Mesodermal cell (in vitro differentiated cells): ENCODE results near the gene DENND5B.
"Not testable (repeated sequence)": the region's sequence is repeated elsewhere in the genome, so short reads cannot be mapped to it uniquely, and the experiment has no call there.

Experiments used
- H3K27ac ChIP-seq: 2 replicates; pipeline ENCODE4 v1.7.0; 2013; ENCODE audit warnings: mild to moderate bottlenecking, low read depth, low read length, moderate library complexity; ENCODE audit not compliant: severe bottlenecking
- H3K36me3 ChIP-seq: 2 replicates; pipeline ENCODE4 v1.7.1; 2013; ENCODE audit warnings: mild to moderate bottlenecking, low read length, moderate library complexity; ENCODE audit not compliant: control insufficient read depth, insufficient read depth
- H3K4me1 ChIP-seq: one replicate; pipeline ENCODE4 v1.7.1; 2013; ENCODE audit warnings: mild to moderate bottlenecking, low read length; ENCODE audit not compliant: insufficient read depth, control insufficient read depth, poor library complexity, severe bottlenecking
- H3K4me3 ChIP-seq: 2 replicates; pipeline ENCODE4 v1.7.0; 2013; ENCODE audit warnings: low read length, control low read depth, mild to moderate bottlenecking; ENCODE audit not compliant: insufficient read depth, poor library complexity, severe bottlenecking; ENCODE audit errors: extremely low read depth
- H3K9me3 ChIP-seq: 2 replicates; pipeline ENCODE4 v1.7.1; 2013; ENCODE audit warnings: mild to moderate bottlenecking, low read length, moderate library complexity; ENCODE audit not compliant: control insufficient read depth
- WGBS, 2 experiments: methylation state at CpG; one replicate each; pipeline ENCODE4 v1.1.5; 2013; ENCODE audit warnings: missing lambda C conversion rate in 2 of 2; ENCODE audit not compliant: insufficient coverage in 2 of 2; 5-methylcytosine and 5-hydroxymethylcytosine counted together

The DENND5B gene

GRCh38 chr12:31423405-31423804 is 167.5 kb downstream of the DENND5B start:
- Histone ChIP-seq H3K36me3 (peaks cover 11% of the 10 kb centered on the region), H3K4me3 (no peak overlapping the region), H3K9me3 (no peaks in the 10 kb centered on the region), H3K4me1 (no peaks in the 10 kb centered on the region), H3K27ac (no peak overlapping the region)
- WGBS, 2 experiments, result no CpG with 5 or more reads among the region's 1 CpG

GRCh38 chr12:31412292-31412801 is 178.6 kb downstream of the DENND5B start:
- 85 to 86% methylated on average over 5 to 6 of the region's 7 CpGs for whole genome bisulfite sequencing, 2 experiments
- peaks cover 28% of the 10 kb centered on the region for H3K36me3 ChIP-seq

DNA sequence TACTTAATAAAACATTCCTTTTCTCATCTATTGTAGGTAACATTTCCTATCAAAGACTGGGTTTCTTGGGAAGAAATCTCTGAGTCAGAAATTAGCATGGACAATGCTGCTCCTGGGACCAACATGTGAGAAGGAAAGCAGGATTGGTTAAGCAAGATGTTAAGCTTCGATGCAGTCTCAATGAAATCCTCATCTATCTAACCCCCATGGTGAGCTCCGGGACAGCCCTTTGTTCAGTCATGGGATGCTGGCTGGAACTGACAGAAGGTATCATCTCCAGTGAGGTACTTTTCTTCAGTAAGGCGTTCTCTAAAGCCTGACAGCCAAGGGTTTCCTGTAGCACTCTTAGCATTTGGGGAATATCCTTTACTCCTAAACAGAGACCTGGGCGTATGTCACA is 182.2 kb downstream of the DENND5B start:
- 73 to 84% methylated on average over 2 to 3 of the region's 4 CpGs for WGBS, 2 experiments
- H3K4me1 ChIP-seq, result no peaks in the 10 kb centered on the region
- no peak overlapping the region for H3K27ac ChIP-seq
- no peak overlapping the region for H3K4me3 ChIP-seq
- H3K36me3 ChIP-seq, result peaks cover 31% of the 10 kb centered on the region
- no peaks in the 10 kb centered on the region for H3K9me3 ChIP-seq

More at GRCh38 chr12:31412292-31412801, 178.6 kb downstream of the DENND5B start:
- Histone ChIP-seq H3K27ac (no peak overlapping the region), H3K4me3 (no peak overlapping the region), H3K9me3 (no peaks in the 10 kb centered on the region), H3K4me1 (no peaks in the 10 kb centered on the region)

- H3K4me3 ChIP-seq, result no peak overlapping the region
- H3K27ac ChIP-seq, result no peak overlapping the region
- no peaks in the 10 kb centered on the region for H3K4me1 ChIP-seq
- no CpG with 5 or more reads among the region's 1 CpG for WGBS, 2 experiments
- H3K9me3 ChIP-seq, result no peaks in the 10 kb centered on the region
- peaks cover 21% of the 10 kb centered on the region for H3K36me3 ChIP-seq
These were observed 183.4 kb downstream of the DENND5B start for GRCh38 chr12:31407562-31407961.

GRCh38 chr12:31406345-31406744 is 184.6 kb downstream of the DENND5B start:
- peaks cover 21% of the 10 kb centered on the region for H3K36me3 ChIP-seq
- no peaks in the 10 kb centered on the region for H3K9me3 ChIP-seq
- no peak overlapping the region for H3K27ac ChIP-seq
- 80 to 100% methylated on average over 1 of the region's 1 CpG for WGBS, 2 experiments
- H3K4me1 ChIP-seq, result no peaks in the 10 kb centered on the region
- H3K4me3 ChIP-seq, result no peak overlapping the region

GRCh38 chr12:31405021-31405420 is 185.9 kb downstream of the DENND5B start:
- no peak overlapping the region for H3K27ac ChIP-seq
- H3K36me3 ChIP-seq, result peaks cover 23% of the 10 kb centered on the region
- H3K9me3 ChIP-seq, result no peaks in the 10 kb centered on the region
- whole genome bisulfite sequencing, 2 experiments, result 92% methylated on average over 6 to 7 of the region's 8 CpGs
- H3K4me3 ChIP-seq, result no peak overlapping the region
- H3K4me1 ChIP-seq, result no peaks in the 10 kb centered on the region

GRCh38 chr12:31403099-31403607 is 187.8 kb downstream of the DENND5B start:
- H3K4me1 ChIP-seq, H3K4me3 ChIP-seq, H3K9me3 ChIP-seq, H3K27ac ChIP-seq: not testable (repeated sequence)
- 31 to 37% methylated on average over 2 to 5 of the region's 7 CpGs for WGBS, 2 experiments
- H3K36me3 ChIP-seq, result peaks cover 23% of the 10 kb centered on the region

DNA sequence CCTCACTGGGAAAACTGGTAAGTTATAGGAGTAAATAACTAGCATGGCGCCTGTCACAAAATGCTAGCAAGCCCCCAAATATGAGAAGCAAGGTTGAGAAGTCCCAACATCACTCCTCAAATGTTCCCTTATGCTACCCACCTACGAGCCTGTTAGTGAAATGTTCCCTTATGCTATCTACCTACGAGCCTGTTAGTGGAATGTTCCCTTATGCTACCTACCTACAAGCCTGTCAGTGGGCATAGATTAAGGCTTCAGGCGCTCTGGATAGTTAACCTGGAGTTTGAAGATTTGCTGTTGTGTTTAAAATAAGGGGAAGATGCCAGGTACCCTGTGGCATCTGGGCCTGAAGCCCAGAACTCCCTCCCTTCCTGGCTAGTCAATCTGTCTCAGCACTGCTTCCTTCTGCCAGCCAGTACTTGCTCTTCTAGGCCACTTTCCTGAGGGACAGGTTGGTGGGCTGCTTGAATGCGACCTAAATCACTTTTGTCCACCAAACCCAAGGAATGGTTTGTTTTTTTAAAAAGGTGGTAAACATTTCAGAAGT is 197.9 kb downstream of the DENND5B start:
- no peak overlapping the region for H3K4me3 ChIP-seq
- no peak overlapping the region for H3K27ac ChIP-seq
- WGBS, 2 experiments, result 90 to 100% methylated on average over 2 to 3 of the region's 5 CpGs
- no peaks in the 10 kb centered on the region for H3K9me3 ChIP-seq
- peaks cover 2% of the 10 kb centered on the region for H3K4me1 ChIP-seq
- H3K36me3 ChIP-seq, result peaks cover 52% of the 10 kb centered on the region

DNA sequence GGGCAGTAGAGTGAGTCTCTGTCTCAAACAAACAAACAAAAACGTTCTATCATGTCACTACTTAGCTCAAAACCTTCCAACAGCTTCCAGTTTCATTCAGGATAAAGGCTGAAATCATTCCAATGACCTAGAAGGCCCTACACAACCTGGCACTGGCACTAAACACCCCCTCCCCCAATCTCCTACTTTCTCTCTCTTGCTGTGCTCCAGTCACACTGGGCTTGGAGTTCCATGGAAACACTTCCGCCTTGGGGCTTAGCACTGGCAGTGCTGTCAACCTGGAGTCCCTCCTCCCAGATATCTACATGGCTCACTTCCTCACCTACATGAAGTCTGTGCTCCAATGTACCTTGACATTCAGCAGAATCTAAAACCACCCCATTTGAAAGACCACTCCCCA is 199.9 kb downstream of the DENND5B start:
- H3K36me3 ChIP-seq, result peaks cover 41% of the 10 kb centered on the region
- 78% methylated on average over 2 of the region's 2 CpGs for WGBS, 2 experiments
- no peak overlapping the region for H3K27ac ChIP-seq
- H3K4me1 ChIP-seq, result peaks cover 21% of the 10 kb centered on the region
- no peak overlapping the region for H3K4me3 ChIP-seq
- H3K9me3 ChIP-seq, result no peaks in the 10 kb centered on the region

GRCh38 chr12:31388713-31389112 is 202.2 kb downstream of the DENND5B start:
- Histone ChIP-seq H3K9me3 (no peaks in the 10 kb centered on the region), H3K36me3 (peaks cover 49% of the 10 kb centered on the region), H3K4me3 (no peak overlapping the region), H3K27ac (no peak overlapping the region), H3K4me1 (peaks cover 30% of the 10 kb centered on the region)
- WGBS, 2 experiments, result no CpG with 5 or more reads among the region's 4 CpGs

DNA sequence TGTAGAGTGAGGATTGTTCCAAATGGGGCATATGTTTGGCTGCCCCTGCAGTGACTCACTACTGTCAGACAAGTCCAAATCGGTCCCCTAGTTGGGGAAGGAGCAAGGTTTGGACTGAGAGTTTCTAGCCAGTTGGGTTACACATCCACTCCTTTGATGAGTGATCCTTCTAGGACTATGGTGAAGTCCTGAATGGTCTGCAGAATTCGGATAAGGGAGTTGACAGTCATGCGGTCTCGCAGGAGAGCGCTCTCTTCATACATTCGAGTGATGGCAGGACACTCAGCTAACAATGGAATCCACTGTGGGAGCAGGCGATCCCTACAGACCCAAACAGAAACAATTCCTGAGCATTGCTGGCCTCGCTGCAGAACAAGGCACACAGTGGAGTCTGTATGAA is 203.5 kb downstream of the DENND5B start:
- H3K4me1 ChIP-seq, result peaks cover 30% of the 10 kb centered on the region
- no peak overlapping the region for H3K4me3 ChIP-seq
- WGBS, 2 experiments, result 51 to 64% methylated on average over 7 of the region's 8 CpGs
- H3K27ac ChIP-seq, result peak overlapping the region; percentile 60
- peaks cover 40% of the 10 kb centered on the region for H3K36me3 ChIP-seq
- H3K9me3 ChIP-seq, result no peaks in the 10 kb centered on the region
